Spleen (tissue), 11 donors: Measurements from ENCODE around the gene DOCK6. TPM values are rescaled to one million over a fixed set of nuclear protein-coding genes. Genes with fewer than 3 reads are reported as not detected.

Source experiments
- DNase-seq: peaks from one replicate; pipeline ENCODE4 v3.0.0-alpha.2; 2020
- H3K27ac ChIP-seq, 8 donors: fragments of 200-600 bp; sonication (generic) in 7 of 8; 1 replicate in 4 of 8; 2 replicates in 4 of 8; pipeline versions ENCODE4 v1.5.0 to v1.8.0; 2016 to 2021; ENCODE audit warnings: inconsistent platforms in 4 of 8, mild to moderate bottlenecking in 4 of 8, moderate library complexity in 1 of 8
- H3K27me3 ChIP-seq, 7 donors: fragments of 200-600 bp; sonication (generic) in 6 of 7; replicated peaks in 1 of 7; 1 replicate in 4 of 7; 2 replicates in 3 of 7; pipeline versions ENCODE4 v1.5.0 to v1.8.0; 2016 to 2021; ENCODE audit warnings: inconsistent platforms in 3 of 7, mild to moderate bottlenecking in 1 of 7
- H3K36me3 ChIP-seq, 6 donors: fragments of 200-600 bp; sonication (generic) in 5 of 6; 1 replicate in 4 of 6; 2 replicates in 2 of 6; pipeline versions ENCODE4 v1.5.0 to v1.8.0; 2016 to 2021; ENCODE audit warnings: inconsistent platforms in 2 of 6
- H3K4me1 ChIP-seq, 6 donors: fragments of 200-600 bp; sonication (generic) in 5 of 6; 1 replicate in 3 of 6; 2 replicates in 3 of 6; pipeline versions ENCODE4 v1.5.0 to v1.8.0; 2016 to 2021; ENCODE audit warnings: inconsistent platforms in 3 of 6
- H3K4me3 ChIP-seq, 8 donors: fragments of 200-600 bp; sonication (generic) in 7 of 8; 1 replicate in 4 of 8; 2 replicates in 4 of 8; pipeline versions ENCODE4 v1.5.0 to v1.8.0; 2016 to 2021; ENCODE audit warnings: inconsistent platforms in 4 of 8, mild to moderate bottlenecking in 4 of 8, moderate library complexity in 2 of 8
- H3K9me3 ChIP-seq, 8 donors: fragments of 200-600 bp; sonication (generic) in 7 of 8; 1 replicate in 4 of 8; 2 replicates in 4 of 8; pipeline versions ENCODE4 v1.5.0 to v1.8.0; 2016 to 2021; ENCODE audit warnings: inconsistent platforms in 4 of 8
- CTCF ChIP-seq, 11 experiments: fragments of 200-600 bp in 7 of 11; fragments of 450-650 bp in 4 of 11; sonication (generic) in 4 of 11; IDR thresholded peaks in 8 of 11; conservative IDR thresholded peaks in 3 of 11; 1 replicate in 7 of 11; 2 replicates in 4 of 11; pipeline versions ENCODE4 v1.4.0 to v1.8.0; 2016 to 2021; ENCODE audit warnings: antibody characterized with exemption in 11 of 11, inconsistent platforms in 4 of 11, mild to moderate bottlenecking in 1 of 11
- POLR2A ChIP-seq, 3 donors: fragments of 450-650 bp; IDR thresholded peaks; one replicate each; pipeline ENCODE4 v1.5.1; 2017; ENCODE audit warnings: antibody characterized with exemption in 3 of 3, mild to moderate bottlenecking in 1 of 3
- POLR2AphosphoS5 ChIP-seq, 3 donors: sonication (generic); formaldehyde crosslinking; IDR thresholded peaks; one replicate each; pipeline ENCODE4 v1.5.1; 2017; ENCODE audit warnings: antibody characterized with exemption in 3 of 3
- WGBS, 5 donors: extraction: QIAGEN DNeasy Blood & Tissue Kit in 3 of 5; methylation state at CpG; one replicate each; pipeline versions ENCODE4 v1.1.5 to v1.1.7; 2013 to 2018; 5-methylcytosine and 5-hydroxymethylcytosine counted together
- intact Hi-C: fragments of 100-400 bp; cut with DNase I; formaldehyde crosslinking; loops from one replicate; pipeline ENCODE4 v1.15.0; 2023; ENCODE audit warnings: low total_unique reads
- polyA plus RNA-seq, 3 donors: library from polyadenylated mRNA; stranded (reverse); fragments of 200-250 nt; gene quantifications; one replicate each; pipeline ENCODE4 v1.2.1, GENCODE V29; 2013
- total RNA-seq, 7 donors: library from RNA; depleted of rRNA in 3 of 7; stranded (reverse); fragments of >200 nt in 3 of 7; fragmentation: NEBNext Ultra II Directional in 4 of 7; extraction: Animal tissue kit (Norgen Biotek cat#: 25700) in 4 of 7; gene quantifications; one replicate each; pipeline versions ENCODE4 v1.1.0 to v1.2.1, GENCODE V29; 2016 to 2021
- donor health status: healthy with polysubstance abuse.
- donor health status: DM: no; HTN: no; CAD: no; lungs with moderate emphysema.
- donor health status: DM: no; HTN: no; CAD: no.
- donor health status: Bipolar disorder and iron deficiency.
- donor health status: healthy.
- donor health status: DM: no; HTN: no; CAD: no.
- donor health status: DM: yes; HTN: yes; CAD: no.

The DOCK6 gene
- total and polyA plus RNA-seq, 10 donors = 12.5 to 105 (median 47.7) TPM

DNA sequence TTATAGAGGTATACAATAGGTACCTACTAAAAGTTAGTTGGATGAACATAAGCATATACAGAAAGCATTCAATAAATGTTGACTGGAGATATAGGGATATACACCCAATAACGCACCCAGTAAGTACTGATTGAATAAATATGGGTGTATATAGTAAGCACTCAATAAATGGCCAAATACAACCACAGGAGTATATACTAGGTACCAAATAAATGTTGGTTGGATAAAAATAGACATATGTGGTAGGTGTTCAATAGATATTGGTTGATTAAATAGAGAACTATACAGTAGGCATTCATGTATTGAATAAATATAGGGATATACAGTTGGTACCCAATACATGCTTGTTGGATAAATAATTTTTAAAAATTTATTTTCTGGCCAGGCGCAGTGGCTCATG lies 13.5 kb downstream of the DOCK6 start:
- H3K4me1 ChIP-seq = peaks cover 0 to 47% (median 28%) of the 10 kb centered on the region in 6 donors
- H3K9me3 ChIP-seq = no peaks in the 10 kb centered on the region
- intact Hi-C loops = no loop called here
- H3K36me3 ChIP-seq = peaks cover 0 to 53% (median 7%) of the 10 kb centered on the region in 6 donors
- H3K27me3 ChIP-seq = no peaks in the 10 kb centered on the region
- H3K4me3 ChIP-seq = no peak overlapping the region
- peak overlapping the region in 4 of 8 donors; percentile 20 to 67 (median 54) for H3K27ac ChIP-seq
- WGBS, 5 donors = 86 to 97% (median 92%) methylated on average over 2 of the region's 2 CpGs
- no peak for DNase-seq
- TF ChIP-seq POLR2AphosphoS5 (IDR thresholded peaks at IDR 0.05) (no peak), POLR2A (IDR thresholded peaks at IDR 0.05) (no peak), CTCF (IDR thresholded peaks at IDR 0.05 in 8 of 11, conservative IDR thresholded peaks at IDR 0.05 in 3 of 11) (no peak)

- WGBS, 5 donors = 63 to 78% (median 70%) methylated on average over 14 of the region's 14 CpGs
- TF ChIP-seq CTCF (IDR thresholded peaks at IDR 0.05 in 8 of 11, conservative IDR thresholded peaks at IDR 0.05 in 3 of 11) = no peak
- TF ChIP-seq POLR2AphosphoS5 (IDR thresholded peaks at IDR 0.05) = no peak
- TF ChIP-seq POLR2A (IDR thresholded peaks at IDR 0.05) = no peak
- Histone ChIP-seq H3K4me1 (peaks cover 0 to 47% (median 30%) of the 10 kb centered on the region in 6 donors), H3K36me3 (peaks cover 0 to 49% (median 7%) of the 10 kb centered on the region in 6 donors), H3K27ac (peak overlapping the region in 7 of 8 donors; percentile 12 to 73 (median 62)), H3K27me3 (no peaks in the 10 kb centered on the region), H3K4me3 (no peak overlapping the region), H3K9me3 (no peaks in the 10 kb centered on the region)
- intact Hi-C loops = no loop called here
- DNase-seq = no peak
Measured at GRCh38 chr19:11247934-11248333, 14.4 kb downstream of the DOCK6 start.

- H3K27ac ChIP-seq = peak overlapping the region in 7 of 8 donors; percentile 12 to 73 (median 62)
- peaks cover 0 to 2% (median 0%) of the 10 kb centered on the region in 7 donors for H3K27me3 ChIP-seq
- intact Hi-C loops = no loop called here
- H3K4me1 ChIP-seq = peaks cover 0 to 42% (median 28%) of the 10 kb centered on the region in 6 donors
- 56 to 73% (median 70%) methylated on average over 2 to 10 of the region's 10 CpGs for WGBS, 5 donors
- no peak overlapping the region for H3K4me3 ChIP-seq
- peaks cover 0 to 49% (median 6%) of the 10 kb centered on the region in 6 donors for H3K36me3 ChIP-seq
- no peak for DNase-seq
- TF ChIP-seq CTCF (IDR thresholded peaks at IDR 0.05 in 8 of 11, conservative IDR thresholded peaks at IDR 0.05 in 3 of 11) (no peak), POLR2AphosphoS5 (IDR thresholded peaks at IDR 0.05) (peak; percentile 74 to 81 (median 77))
- H3K9me3 ChIP-seq = no peaks in the 10 kb centered on the region
Measured at GRCh38 chr19:11247391-11247790, 14.9 kb downstream of the DOCK6 start.

GRCh38 chr19:11246941-11247340 lies 15.4 kb downstream of the DOCK6 start:
- TF ChIP-seq POLR2AphosphoS5 (IDR thresholded peaks at IDR 0.05) (no peak), POLR2A (IDR thresholded peaks at IDR 0.05) (no peak), CTCF (IDR thresholded peaks at IDR 0.05 in 8 of 11, conservative IDR thresholded peaks at IDR 0.05 in 3 of 11) (no peak)
- H3K4me3 ChIP-seq = no peak overlapping the region
- peaks cover 0 to 37% (median 25%) of the 10 kb centered on the region in 6 donors for H3K4me1 ChIP-seq
- H3K9me3 ChIP-seq = no peaks in the 10 kb centered on the region
- 84 to 95% (median 90%) methylated on average over 11 of the region's 11 CpGs for WGBS, 5 donors
- H3K27me3 ChIP-seq = peaks cover 0 to 4% (median 0%) of the 10 kb centered on the region in 7 donors
- peaks cover 0 to 49% (median 5%) of the 10 kb centered on the region in 6 donors for H3K36me3 ChIP-seq
- DNase-seq = no peak
- peak overlapping the region in 7 of 8 donors; percentile 12 to 73 (median 62) for H3K27ac ChIP-seq
- intact Hi-C loops = no loop called here
